Endodermal cell (in vitro differentiated cells): Measurements from ENCODE around the gene XXYLT1. TPM values are rescaled to one million over a fixed set of nuclear protein-coding genes. Genes with fewer than 3 reads are reported as not detected.

ENCODE experiments used
- DNase-seq: peaks from one replicate; pipeline ENCODE4 v3.0.0-alpha.2; 2017
- H3K27ac ChIP-seq: 2 replicates; pipeline ENCODE4 v1.5.1; 2013; ENCODE audit warnings: mild to moderate bottlenecking, low read depth, low read length, moderate library complexity
- H3K27me3 ChIP-seq: 2 replicates; pipeline ENCODE4 v1.6.1; 2013; ENCODE audit warnings: mild to moderate bottlenecking, low read length, moderate library complexity; ENCODE audit not compliant: insufficient read depth, control insufficient read depth, poor library complexity, severe bottlenecking
- H3K36me3 ChIP-seq: 2 replicates; pipeline ENCODE4 v1.7.0; 2013; ENCODE audit warnings: mild to moderate bottlenecking, low read length, moderate library complexity; ENCODE audit not compliant: control insufficient read depth, insufficient read depth
- H3K4me1 ChIP-seq: one replicate; pipeline ENCODE4 v1.7.0; 2013; ENCODE audit warnings: low read length; ENCODE audit not compliant: control insufficient read depth, insufficient read depth
- H3K4me3 ChIP-seq: 2 replicates; pipeline ENCODE4 v1.5.1; 2013; ENCODE audit warnings: mild to moderate bottlenecking, low read length, moderate library complexity
- H3K9ac ChIP-seq: 2 replicates; pipeline ENCODE4 v1.6.1; 2013; ENCODE audit warnings: mild to moderate bottlenecking, low read length, moderate library complexity; ENCODE audit not compliant: poor library complexity, severe bottlenecking; ENCODE audit errors: extremely low read depth
- H3K9me3 ChIP-seq: 2 replicates; pipeline ENCODE4 v1.6.1; 2013; ENCODE audit warnings: mild to moderate bottlenecking, low read length, moderate library complexity; ENCODE audit not compliant: control insufficient read depth
- H3K27ac Mint-ChIP-seq: 2 replicates; pipeline ENCODE4 v1.8.0; 2020; ENCODE audit warnings: mixed read lengths
- H3K27me3 Mint-ChIP-seq: 2 replicates; pipeline ENCODE4 v1.8.0; 2021; ENCODE audit warnings: mild to moderate bottlenecking, mixed read lengths; ENCODE audit not compliant: insufficient read depth
- H3K36me3 Mint-ChIP-seq: 2 replicates; pipeline ENCODE4 v1.8.0; 2020; ENCODE audit warnings: low read depth, mixed read lengths
- H3K4me1 Mint-ChIP-seq: 2 replicates; pipeline ENCODE4 v1.8.0; 2020; ENCODE audit warnings: mixed read lengths
- H3K4me3 Mint-ChIP-seq: 2 replicates; pipeline ENCODE4 v1.8.0; 2020; ENCODE audit warnings: mild to moderate bottlenecking, moderate library complexity, mixed read lengths
- H3K9me3 Mint-ChIP-seq: 2 replicates; pipeline ENCODE4 v1.8.0; 2020; ENCODE audit warnings: mild to moderate bottlenecking, mixed read lengths
- CTCF ChIP-seq: fragments of 200-600 bp; sonication (generic); conservative IDR thresholded peaks from 2 replicates; pipeline ENCODE4 v1.5.0; 2021; ENCODE audit warnings: antibody characterized with exemption, mild to moderate bottlenecking
- WGBS, 2 experiments: methylation state at CpG; one replicate each; pipeline versions ENCODE4 v1.1.5 to v1.1.7; 2013; ENCODE audit warnings: missing lambda C conversion rate in 2 of 2, mixed read lengths in 1 of 2; ENCODE audit not compliant: insufficient coverage in 1 of 2, insufficient read length in 1 of 2; 5-methylcytosine and 5-hydroxymethylcytosine counted together
- total RNA-seq, 2 donors: library from RNA; stranded (reverse); fragmentation: NEBNext Ultra II Directional in 1 of 2; extraction: Animal tissue kit (Norgen Biotek cat#: 25700) in 1 of 2; gene quantifications; 2 replicates in 1 of 2; 3 replicates in 1 of 2; pipeline ENCODE4 v1.2.1, GENCODE V29; 2021

XXYLT1 gene
- total RNA-seq, 2 donors from 2014 or later, result 35.5 to 38.3 TPM

GRCh38 chr3:195042743-195043606 is 228.0 kb downstream of the XXYLT1 start:
- Histone ChIP-seq H3K27ac (no peak overlapping the region), H3K4me1 (no peaks in the 10 kb centered on the region), H3K4me3 (no peak overlapping the region), H3K27me3 (no peaks in the 10 kb centered on the region), H3K36me3 (no peaks in the 10 kb centered on the region), H3K9ac (no peak overlapping the region), H3K9me3 (no peaks in the 10 kb centered on the region)
- Mint-ChIP-seq H3K9me3 (peaks cover under 1% of the 10 kb centered on the region), H3K36me3 (no peaks in the 10 kb centered on the region), H3K27me3 (peaks cover 2% of the 10 kb centered on the region), H3K27ac (no peak overlapping the region), H3K4me3 (no peak overlapping the region), H3K4me1 (peaks cover 14% of the 10 kb centered on the region)
- TF ChIP-seq CTCF, result no peak
- peak; percentile 62 for DNase-seq
- WGBS, 2 experiments, result 77 to 80% methylated on average over 18 to 19 of the region's 19 CpGs

- Mint-ChIP-seq H3K9me3 (peaks cover 7% of the 10 kb centered on the region), H3K36me3 (no peaks in the 10 kb centered on the region), H3K27me3 (peaks cover 2% of the 10 kb centered on the region), H3K4me3 (no peak overlapping the region), H3K27ac (no peak overlapping the region), H3K4me1 (peaks cover 14% of the 10 kb centered on the region)
- Histone ChIP-seq H3K36me3 (no peaks in the 10 kb centered on the region), H3K4me3 (no peak overlapping the region), H3K27ac (no peak overlapping the region), H3K9me3 (no peaks in the 10 kb centered on the region), H3K9ac (no peak overlapping the region), H3K27me3 (no peaks in the 10 kb centered on the region), H3K4me1 (no peaks in the 10 kb centered on the region)
- DNase-seq, result peak; percentile 76
- no peak for TF ChIP-seq CTCF
- WGBS, 2 experiments, result 72 to 76% methylated on average over 6 to 16 of the region's 16 CpGs
Measured at GRCh38 chr3:195041871-195042742, 228.9 kb downstream of the XXYLT1 start.

GRCh38 chr3:195040773-195041520 is 230.0 kb downstream of the XXYLT1 start:
- Mint-ChIP-seq H3K27me3 (peaks cover 2% of the 10 kb centered on the region), H3K4me3 (no peak overlapping the region), H3K9me3 (peaks cover 7% of the 10 kb centered on the region), H3K4me1 (peaks cover 20% of the 10 kb centered on the region), H3K27ac (no peak overlapping the region), H3K36me3 (no peaks in the 10 kb centered on the region)
- H3K27me3 ChIP-seq, result no peaks in the 10 kb centered on the region
- no peak overlapping the region for H3K4me3 ChIP-seq
- H3K27ac ChIP-seq, result no peak overlapping the region
- no peaks in the 10 kb centered on the region for H3K9me3 ChIP-seq
- 83% methylated on average over 5 to 13 of the region's 13 CpGs for WGBS, 2 experiments
- no peaks in the 10 kb centered on the region for H3K4me1 ChIP-seq
- DNase-seq, result peak; percentile 75
- H3K36me3 ChIP-seq, result no peaks in the 10 kb centered on the region
- no peak overlapping the region for H3K9ac ChIP-seq
- TF ChIP-seq CTCF, result no peak
